Measurements from ENCODE around the gene NANOS2.

DNA sequence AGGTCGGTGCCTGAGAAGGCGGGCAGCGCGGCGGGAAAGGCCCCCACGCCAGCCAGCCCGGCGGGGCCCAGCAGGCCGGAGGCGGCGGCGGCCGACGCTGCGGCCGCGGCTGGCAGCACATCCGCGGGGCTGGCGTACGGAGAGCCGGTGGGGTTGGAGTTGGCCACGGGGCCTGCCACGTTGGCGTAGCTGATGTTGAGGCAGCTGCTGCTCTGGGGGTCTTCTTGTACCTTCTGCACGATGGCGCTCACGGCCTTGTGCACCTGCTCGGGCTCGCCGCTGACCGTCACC is 25.9 kb upstream of the NANOS2 start:
- no peak for TF ChIP-seq CTCF (conservative IDR thresholded peaks at IDR 0.05; ENCODE audit: low read depth, low read length)
- no peak for TF ChIP-seq EZH2 (IDR thresholded peaks at IDR 0.05; ENCODE audit: borderline replicate concordance, low read depth, low read length, poor library complexity, severe bottlenecking)

Data from A673 (cell line).